KBM-7 (cell line): ENCODE data around the gene PIK3AP1.
A peak's percentile ranks its signal among the peaks of the same experiment; 100 is the strongest.

Source experiments
- DNase-seq: peaks from one replicate; pipeline ENCODE4 v3.0.0-alpha.2; 2015
- in situ Hi-C: fragments of 300-500 bp; cut with MboI; formaldehyde crosslinking; loops from 2 replicates; pipeline ENCODE4 v1.14.3; 2020; ENCODE audit warnings: low sequenced_read_pairs, low pct_unique_long_range_greater_than_20kb, mixed read lengths

PIK3AP1 gene

DNA sequence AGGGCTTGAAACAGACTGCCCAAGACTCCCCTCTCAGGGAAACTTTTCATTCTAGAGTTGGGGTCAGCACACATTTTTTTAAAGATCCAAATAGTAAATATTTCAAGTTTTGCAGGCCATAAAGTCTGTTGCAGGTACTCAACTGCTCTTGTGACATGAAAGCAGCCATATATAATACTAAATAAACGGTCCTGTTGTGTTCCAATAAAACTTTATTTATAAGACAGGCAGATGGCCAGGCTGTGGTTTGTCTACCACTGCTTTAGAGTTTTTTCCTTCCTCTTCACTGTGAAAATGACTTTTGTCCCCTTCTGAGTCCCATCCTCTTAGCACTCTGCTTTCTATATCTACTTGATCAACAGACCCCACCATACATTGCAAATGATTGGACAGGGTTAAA lies 93.0 kb downstream of the PIK3AP1 start:
- no peak for DNase-seq
- in situ Hi-C loops, result no loop called here

DNA sequence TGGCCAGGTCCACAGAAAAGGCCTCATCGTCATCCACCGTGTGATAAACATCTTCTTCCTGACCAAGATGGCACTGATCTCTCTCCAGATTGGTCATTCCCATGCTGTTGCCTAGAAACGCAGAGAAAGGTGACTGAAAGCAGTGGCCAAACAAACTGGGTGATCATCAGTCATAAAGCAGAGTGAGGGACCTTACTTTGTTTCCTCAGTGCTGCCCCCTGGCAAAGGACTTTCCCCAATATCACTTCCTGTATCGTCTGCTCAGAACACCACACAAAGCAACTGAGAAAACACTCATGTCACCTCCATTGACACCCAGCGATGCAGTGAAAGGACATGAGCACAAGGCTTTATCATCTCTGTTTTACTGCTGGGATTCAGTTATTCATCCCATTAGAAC lies 93.5 kb downstream of the PIK3AP1 start:
- in situ Hi-C loops, result no loop called here

GRCh38 chr10:96625173-96625572 lies 95.1 kb downstream of the PIK3AP1 start:
- DNase-seq, result no peak
- in situ Hi-C loops, result no loop called here

More for the DNA sequence above, 93.5 kb downstream of the PIK3AP1 start:
- DNase-seq, result peak; percentile 20

DNA sequence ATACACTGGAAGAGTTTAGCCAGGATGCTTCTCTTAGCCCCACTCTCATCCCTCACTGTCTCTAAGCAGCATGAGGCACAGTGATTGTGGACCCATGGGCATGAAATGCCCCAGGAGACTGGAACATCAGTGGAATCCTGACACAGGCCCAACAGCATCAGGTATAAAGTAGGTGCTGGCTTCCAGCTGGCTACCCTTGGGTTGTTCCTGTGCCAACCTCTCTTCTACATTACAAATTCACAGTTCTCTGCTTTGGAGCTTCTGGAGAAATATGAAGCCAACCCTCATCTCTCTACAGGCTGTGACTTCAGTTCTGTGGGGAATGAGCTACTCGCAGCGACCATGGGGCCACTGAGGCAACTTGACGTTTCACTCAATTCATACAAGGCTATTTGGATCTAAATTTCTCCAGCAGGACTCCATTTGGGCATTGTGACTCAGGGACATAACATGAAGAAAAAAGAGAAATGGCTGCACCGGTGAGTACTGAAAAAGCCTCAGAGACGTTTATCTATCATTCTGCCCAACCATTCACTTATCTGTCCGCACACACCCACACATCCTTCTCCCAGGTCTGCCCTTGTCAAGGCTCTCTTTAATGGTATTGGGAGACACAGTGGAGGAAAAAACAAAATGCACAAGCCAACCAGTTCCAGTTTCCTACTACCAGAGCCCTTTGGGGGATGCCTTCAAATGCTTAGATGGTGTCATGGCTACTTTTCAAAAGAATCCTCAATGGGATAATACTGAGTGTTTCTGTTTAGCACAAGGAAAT lies 98.1 kb downstream of the PIK3AP1 start:
- DNase-seq, result no peak
- in situ Hi-C loops, result no loop called here

DNA sequence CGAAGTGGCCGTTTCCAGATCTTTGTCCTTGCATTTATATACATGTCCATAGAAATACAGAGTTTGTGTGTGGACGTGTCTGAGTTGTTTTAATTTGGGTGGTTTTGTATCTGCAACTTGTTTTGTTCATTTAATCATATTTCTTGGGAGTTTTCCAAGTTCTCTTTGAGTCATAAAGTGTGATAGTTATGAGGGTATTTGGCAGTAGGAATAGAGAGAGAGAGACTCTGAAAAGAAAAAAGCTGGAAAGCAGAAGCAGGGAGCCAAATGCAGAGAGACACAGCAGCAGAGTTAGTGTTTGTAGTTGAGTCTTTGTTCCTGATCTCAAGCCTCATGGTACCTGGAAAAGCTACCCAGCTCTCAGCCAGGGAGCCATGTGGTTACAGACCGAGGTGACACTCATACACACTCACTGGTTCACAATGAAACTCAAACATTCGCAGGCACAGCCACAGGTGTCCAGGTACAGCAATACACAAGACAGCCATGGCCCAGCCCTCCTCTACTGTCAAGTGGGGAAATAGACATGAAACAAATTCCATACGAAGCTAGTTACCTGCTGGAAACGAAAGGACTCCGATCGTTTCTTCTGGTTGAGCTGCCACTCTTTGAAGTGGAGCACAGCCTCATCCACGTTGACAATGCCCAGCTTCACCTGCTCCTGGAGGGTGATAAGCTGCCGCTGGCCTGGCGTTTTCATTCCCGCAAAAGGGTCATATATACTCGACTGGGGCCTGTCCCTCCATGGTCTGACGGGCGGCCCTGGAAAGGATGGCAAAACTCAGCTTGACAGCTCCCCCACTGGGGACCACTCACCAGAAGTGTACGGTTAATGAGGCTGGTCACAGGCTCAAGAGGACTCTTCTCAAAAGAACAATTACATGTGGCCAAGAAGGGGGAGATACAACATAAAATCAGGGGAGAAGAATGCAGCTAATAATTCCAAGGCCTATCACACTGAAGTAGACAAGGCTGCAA lies 100.2 kb downstream of the PIK3AP1 start:
- DNase-seq, result no peak
- in situ Hi-C loops, result no loop called here

DNA sequence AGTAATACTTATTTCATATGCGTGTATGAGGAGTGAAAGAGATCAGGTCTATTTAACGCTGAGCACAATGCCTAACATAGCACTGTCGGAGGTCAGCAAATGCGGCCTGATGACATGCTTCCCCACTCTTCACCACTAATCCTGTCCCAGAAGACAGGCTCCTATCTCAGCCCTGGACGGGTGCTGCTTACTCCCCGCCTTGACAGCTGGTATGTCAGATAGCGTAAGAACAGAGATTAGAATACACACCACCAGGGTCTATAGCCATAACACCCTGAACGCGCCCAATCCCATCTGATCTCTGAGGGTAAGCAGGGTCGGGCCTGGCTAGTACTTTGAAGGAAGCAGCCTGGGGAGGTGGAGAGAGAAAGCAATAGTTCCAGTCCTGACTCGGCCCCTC lies 101.2 kb downstream of the PIK3AP1 start:
- in situ Hi-C loops, result no loop called here
- no peak for DNase-seq

- DNase-seq, result no peak
- in situ Hi-C loops, result no loop called here
Observed at GRCh38 chr10:96618653-96619052, 101.7 kb downstream of the PIK3AP1 start.

- in situ Hi-C loops, result no loop called here
- no peak for DNase-seq
Observed at GRCh38 chr10:96616961-96617360, 103.4 kb downstream of the PIK3AP1 start.

DNA sequence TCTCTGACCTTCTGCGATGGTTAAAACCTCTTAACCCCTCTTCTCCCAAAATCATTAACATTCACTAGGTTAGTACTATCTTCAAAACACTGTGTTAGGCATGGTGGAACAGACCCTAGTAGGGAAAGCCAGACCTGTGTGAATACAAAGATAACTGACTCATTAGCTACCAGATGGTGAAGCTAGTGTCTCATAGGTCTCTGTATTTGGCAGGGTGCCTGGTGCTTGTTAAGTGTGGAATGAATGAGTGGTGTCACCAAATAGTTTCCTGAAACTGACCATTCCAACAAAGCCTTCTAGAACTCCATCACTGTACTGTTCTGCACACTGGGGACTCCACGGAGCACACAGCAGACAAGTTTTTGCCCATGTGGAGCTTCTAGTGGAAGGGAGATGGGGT lies 105.8 kb downstream of the PIK3AP1 start:
- DNase-seq, result no peak
- in situ Hi-C loops, result no loop called here

- in situ Hi-C loops, result no loop called here
- no peak for DNase-seq
Observed at GRCh38 chr10:96613576-96613975, 106.7 kb downstream of the PIK3AP1 start.

DNA sequence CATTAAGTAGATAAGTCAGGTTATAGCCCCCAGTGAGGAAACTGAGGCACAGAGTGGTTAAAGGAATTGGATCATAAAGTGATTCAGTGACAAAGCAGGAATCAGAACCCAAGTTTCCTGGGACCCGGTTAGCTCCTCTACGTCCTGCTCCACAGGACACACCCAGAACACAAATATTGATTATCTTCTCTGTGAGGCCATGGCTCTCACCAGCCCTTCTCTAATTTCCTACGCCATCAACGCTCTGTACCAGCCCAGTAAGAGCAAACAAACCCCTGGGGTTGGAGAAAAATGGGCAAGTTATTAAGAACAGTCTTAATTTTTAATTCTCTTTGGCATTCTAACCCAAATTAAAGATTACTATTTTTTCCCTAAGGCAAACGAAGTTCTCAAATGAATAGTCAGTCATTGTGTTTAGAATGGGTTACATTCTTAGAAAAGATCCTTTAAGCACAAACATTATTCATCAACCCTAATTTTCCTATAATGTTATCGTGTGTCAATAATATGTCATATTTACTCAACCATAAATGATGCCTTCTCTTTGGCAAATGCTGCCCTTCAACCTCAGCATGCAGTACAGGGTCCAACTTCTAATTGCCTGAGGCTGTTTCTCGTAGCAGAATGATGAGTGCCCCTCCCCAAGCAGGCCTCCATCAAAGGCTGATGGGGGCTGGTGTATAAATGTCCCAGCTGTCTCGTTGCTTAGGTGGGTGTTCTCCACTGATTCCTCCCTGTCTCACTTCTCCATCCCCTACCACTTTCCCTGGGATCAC lies 108.1 kb downstream of the PIK3AP1 start:
- DNase-seq, result no peak
- in situ Hi-C loops, result no loop called here

DNA sequence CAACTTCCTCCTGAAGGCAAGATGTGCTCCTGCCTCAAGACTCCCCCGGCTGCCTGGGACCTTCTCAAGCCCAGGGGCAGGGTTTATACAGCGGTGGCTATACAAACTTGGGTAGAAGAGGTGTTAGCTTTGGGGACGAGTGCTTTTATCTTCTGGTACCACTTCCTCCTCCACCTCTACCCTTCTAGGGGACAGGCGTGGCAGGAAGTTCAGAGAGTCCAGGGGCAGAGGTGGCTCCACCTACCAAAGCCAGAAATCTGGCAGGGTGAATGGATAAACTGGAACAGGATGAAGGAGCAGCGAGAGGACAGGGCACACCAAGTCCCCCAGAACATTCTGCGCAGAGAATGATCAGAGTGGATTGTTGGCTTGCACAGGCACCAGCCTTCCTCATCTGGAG lies 109.5 kb downstream of the PIK3AP1 start:
- DNase-seq, result peak; percentile 57
- in situ Hi-C loops, result no loop called here

- in situ Hi-C loops, result no loop called here
- no peak for DNase-seq
Observed at GRCh38 chr10:96609510-96609909, 110.8 kb downstream of the PIK3AP1 start.

DNA sequence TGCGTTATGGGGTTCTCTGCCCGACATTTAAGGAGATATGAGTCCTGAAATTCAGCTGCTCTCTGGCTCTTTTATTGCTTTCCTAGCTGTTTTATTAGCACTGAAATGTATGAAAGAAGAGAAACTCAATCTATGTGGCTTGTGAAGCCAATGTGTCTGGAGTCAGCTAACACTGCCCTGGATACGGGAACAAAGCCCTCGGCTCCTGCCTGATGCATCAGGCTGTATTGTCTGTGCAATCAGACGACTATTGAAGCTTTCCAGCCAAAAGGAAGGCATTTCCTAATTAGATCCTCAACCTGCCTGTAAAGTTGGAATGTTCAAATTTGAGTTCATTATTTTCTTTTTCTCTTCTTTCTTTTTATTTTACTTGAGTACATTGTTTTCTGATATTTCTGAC lies 111.5 kb downstream of the PIK3AP1 start:
- in situ Hi-C loops, result no loop called here
- no peak for DNase-seq

DNA sequence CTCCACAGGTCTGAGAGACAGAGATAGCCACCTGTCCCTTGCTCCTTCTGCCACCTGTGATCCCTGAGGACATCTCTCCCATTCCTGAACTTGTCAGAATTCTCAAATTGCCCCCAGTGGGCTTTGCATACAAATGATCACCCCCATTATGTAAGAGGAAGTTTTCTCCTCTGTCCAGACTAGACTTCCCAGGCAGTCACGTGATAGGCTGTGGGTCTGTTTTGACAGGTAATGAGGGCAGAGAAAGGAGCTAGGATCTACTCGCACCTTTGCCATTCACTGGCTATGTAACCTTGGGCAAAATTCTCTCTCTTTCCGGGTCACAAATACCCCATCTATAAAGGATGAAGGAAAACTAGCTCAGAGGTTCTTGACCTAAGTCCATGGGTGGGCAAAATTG lies 112.1 kb downstream of the PIK3AP1 start:
- no peak for DNase-seq
- in situ Hi-C loops, result no loop called here

DNA sequence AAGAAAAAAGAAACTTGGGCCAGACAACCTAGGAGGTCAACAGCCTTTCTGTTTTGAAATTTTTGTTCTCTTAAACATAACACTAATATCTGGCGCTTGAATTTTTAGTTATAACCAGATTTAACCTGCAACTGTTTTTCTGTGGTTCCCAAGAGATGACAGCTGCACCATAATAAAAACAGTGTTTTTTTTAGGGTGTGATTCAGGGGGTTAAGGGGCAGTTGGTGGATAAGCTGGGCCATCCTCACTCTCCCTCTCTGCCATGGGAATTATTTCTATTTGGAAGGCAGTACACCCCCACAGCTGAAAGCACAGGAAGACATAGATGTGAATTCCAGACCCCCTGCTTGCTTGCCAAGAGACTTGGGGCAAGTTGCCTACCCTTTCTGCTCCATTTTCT lies 113.4 kb downstream of the PIK3AP1 start:
- in situ Hi-C loops, result no loop called here
- DNase-seq, result no peak

- in situ Hi-C loops, result no loop called here
- DNase-seq, result no peak
Observed at GRCh38 chr10:96606216-96606615, 114.1 kb downstream of the PIK3AP1 start.

DNA sequence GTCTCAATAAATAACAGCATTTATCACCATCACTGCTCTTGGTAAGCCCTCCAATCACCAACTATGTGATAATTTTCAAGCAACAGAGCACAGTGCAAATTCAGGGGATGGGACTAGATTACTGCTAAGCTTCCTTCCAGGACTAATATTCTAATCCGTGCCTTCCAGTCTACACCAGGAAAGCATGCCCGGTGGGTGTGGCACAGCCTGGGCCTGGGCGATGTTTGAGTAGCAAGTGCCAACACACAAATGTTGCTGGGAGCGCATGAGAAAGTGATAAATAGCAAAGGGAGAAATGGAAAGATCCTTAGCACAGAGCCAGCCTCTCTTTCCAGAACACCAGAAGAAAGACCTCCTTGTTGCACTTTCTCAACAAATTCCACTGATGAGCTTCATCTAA lies 120.0 kb downstream of the PIK3AP1 start:
- in situ Hi-C loops, result no loop called here
- DNase-seq, result no peak

- DNase-seq, result no peak
Observed at GRCh38 chr10:96598846-96599245, 121.5 kb downstream of the PIK3AP1 start.

More at GRCh38 chr10:96598846-96599245, 121.5 kb downstream of the PIK3AP1 start:
- in situ Hi-C loops, result no loop called here
